A549 (cell line): ENCODE data around the gene SNAI3. TPM values are rescaled to one million over a fixed set of nuclear protein-coding genes. Genes with fewer than 3 reads are reported as not detected.

ENCODE experiments used
- ATAC-seq, 2 experiments: fragments of 200-7000 bp in 1 of 2; fragments of >200 bp in 1 of 2; cut with Nextera tagmentation in 1 of 2; cut with Tn5 transposase in 1 of 2; 3 replicates each; pipeline versions ENCODE4 v1.8.0 to v1.9.1; 2018 to 2020; ENCODE audit warnings: mild to moderate bottlenecking in 1 of 2, moderate library complexity in 1 of 2
- CTCF ChIA-PET: fragments of 300-600 bp; sonication (Branson Sonifier 250); formaldehyde crosslinking; extraction: SDS; loops from one replicate; lab custom pipeline; 2021; ENCODE audit warnings: antibody characterized with exemption, inconsistent platforms; lab: Yijun Ruan, JAX
- POLR2A ChIA-PET: fragments of 350-600 bp; formaldehyde crosslinking; extraction: SDS; loops from one replicate; lab custom pipeline; 2021; ENCODE audit warnings: antibody characterized with exemption, inconsistent platforms; lab: Yijun Ruan, JAX
- DNase-seq, 2 experiments: peaks; one replicate each; pipeline versions ENCODE4 v3.0.0 to v3.0.0-alpha.2; 2011 to 2016; ENCODE audit warnings: low read depth in 1 of 2, low spot score in 1 of 2
- FAIRE-seq: peaks from 2 replicates; lab custom pipeline; 2011; peaks lifted over from hg19 to GRCh38; lab: Jason Lieb, UNC
- H3K27ac ChIP-seq, 2 experiments: fragments of >200 bp; sonication (Bioruptor Twin); formaldehyde crosslinking; 3 replicates each; pipeline ENCODE4 v1.5.1; 2016 to 2017
- H3K4me1 ChIP-seq: fragments of >200 bp; sonication (Bioruptor Twin); formaldehyde crosslinking; 3 replicates; pipeline ENCODE4 v1.6.1; 2016
- H3K4me2 ChIP-seq: fragments of >200 bp; sonication (Bioruptor Twin); formaldehyde crosslinking; 3 replicates; pipeline ENCODE4 v1.6.1; 2016
- H3K4me3 ChIP-seq: fragments of >200 bp; sonication (Bioruptor Twin); formaldehyde crosslinking; 3 replicates; pipeline ENCODE4 v1.5.1; 2016
- H3K9me3 ChIP-seq: fragments of >200 bp; sonication (Bioruptor Twin); formaldehyde crosslinking; 3 replicates; pipeline ENCODE4 v1.6.1; 2016
- BHLHE40 ChIP-seq: IDR thresholded peaks from 2 replicates; pipeline ENCODE4 v1.6.1; 2012; ENCODE audit warnings: low read depth, low read length, inconsistent platforms
- CEBPB ChIP-seq, 2 experiments: fragments of >200 bp in 1 of 2; sonication (Bioruptor Twin) in 1 of 2; formaldehyde crosslinking in 1 of 2; IDR thresholded peaks; 2 replicates each; pipeline ENCODE4 v1.6.1; 2012 to 2016
- CHD4 ChIP-seq: fragments of 200-600 bp; sonication (generic); IDR thresholded peaks from 2 replicates; pipeline ENCODE4 v1.6.1; 2016; ENCODE audit warnings: antibody characterized with exemption, mild to moderate bottlenecking, borderline replicate concordance
- CTCF ChIP-seq: fragments of >200 bp; sonication (Bioruptor Twin); formaldehyde crosslinking; IDR thresholded peaks from 3 replicates; pipeline ENCODE4 v1.5.1; 2016
- EHF ChIP-seq: fragments of 250-450 bp; sonication (Bioruptor Pico); IDR thresholded peaks from 2 replicates; pipeline ENCODE4 v1.5.0; 2020; ENCODE audit warnings: mild to moderate bottlenecking
- FOSL2 ChIP-seq, 2 experiments: fragments of 450-650 bp in 1 of 2; fragments of >200 bp in 1 of 2; sonication (Bioruptor Twin) in 1 of 2; formaldehyde crosslinking; IDR thresholded peaks; 2 replicates each; pipeline versions ENCODE4 v1.5.0 to v1.6.1; 2016 to 2020; ENCODE audit warnings: mild to moderate bottlenecking in 1 of 2, moderate library complexity in 1 of 2
- FOXS1 ChIP-seq: fragments of 250-450 bp; sonication (Bioruptor Pico); IDR thresholded peaks from 2 replicates; pipeline ENCODE4 v1.5.0; 2020; ENCODE audit warnings: mild to moderate bottlenecking, moderate library complexity
- GATA3 ChIP-seq: IDR thresholded peaks from 2 replicates; pipeline ENCODE4 v1.6.1; 2012; ENCODE audit warnings: borderline replicate concordance
- HDAC2 ChIP-seq: fragments of 200-600 bp; sonication (generic); IDR thresholded peaks from 2 replicates; pipeline ENCODE4 v1.6.1; 2016
- HEYL ChIP-seq: fragments of 250-450 bp; sonication (Bioruptor Pico); IDR thresholded peaks from 2 replicates; pipeline ENCODE4 v1.8.0; 2021; ENCODE audit warnings: mild to moderate bottlenecking, moderate library complexity
- HOXA7 ChIP-seq: fragments of 250-450 bp; sonication (Bioruptor Pico); IDR thresholded peaks from 2 replicates; pipeline ENCODE4 v1.5.0; 2020; ENCODE audit warnings: mild to moderate bottlenecking, moderate library complexity
- HOXB5 ChIP-seq: fragments of 250-450 bp; sonication (Bioruptor Pico); IDR thresholded peaks from 2 replicates; pipeline ENCODE4 v1.5.0; 2020; ENCODE audit warnings: mild to moderate bottlenecking, moderate library complexity
- JUN ChIP-seq, 2 experiments: fragments of >200 bp; sonication (Bioruptor Twin); formaldehyde crosslinking; IDR thresholded peaks; 2 replicates in 1 of 2; 3 replicates in 1 of 2; pipeline ENCODE4 v1.6.1; 2016 to 2017
- JUNB ChIP-seq: fragments of >200 bp; sonication (Bioruptor Twin); formaldehyde crosslinking; IDR thresholded peaks from 2 replicates; pipeline ENCODE4 v1.6.1; 2016
- KDM1A ChIP-seq: fragments of 200-600 bp; sonication (generic); IDR thresholded peaks from 2 replicates; pipeline ENCODE4 v1.6.1; 2016; ENCODE audit warnings: low read depth, mild to moderate bottlenecking
- MAFK ChIP-seq: fragments of 450-650 bp; IDR thresholded peaks from 2 replicates; pipeline ENCODE4 v1.6.1; 2014; ENCODE audit not compliant: partially characterized antibody
- MAZ ChIP-seq: fragments of 150-350 bp; IDR thresholded peaks from 2 replicates; pipeline ENCODE4 v1.6.1; 2014; ENCODE audit warnings: antibody characterized with exemption, low read depth, low read length, borderline replicate concordance
- PBX3 ChIP-seq: IDR thresholded peaks from 2 replicates; pipeline ENCODE4 v1.6.1; 2012
- PHF8 ChIP-seq: fragments of 200-600 bp; sonication (generic); IDR thresholded peaks from 2 replicates; pipeline ENCODE4 v1.6.1; 2016; ENCODE audit warnings: low read depth, mild to moderate bottlenecking, antibody characterized with exemption, moderate library complexity, borderline replicate concordance
- POLR2A ChIP-seq: IDR thresholded peaks from 2 replicates; pipeline ENCODE4 v1.6.1; 2012; ENCODE audit warnings: mild to moderate bottlenecking, low read length
- RAD21 ChIP-seq, 2 experiments: fragments of >200 bp in 1 of 2; sonication (Bioruptor Twin) in 1 of 2; formaldehyde crosslinking in 1 of 2; IDR thresholded peaks in 1 of 2; conservative IDR thresholded peaks in 1 of 2; 2 replicates in 1 of 2; 3 replicates in 1 of 2; pipeline ENCODE4 v1.6.1; 2012 to 2018; ENCODE audit warnings: inconsistent platforms in 1 of 2
- RCOR1 ChIP-seq: fragments of 150-350 bp; IDR thresholded peaks from 2 replicates; pipeline ENCODE4 v1.6.1; 2014; ENCODE audit warnings: antibody characterized with exemption, low read length, low read depth
- REST ChIP-seq: fragments of 200-600 bp; sonication (generic); IDR thresholded peaks from 2 replicates; pipeline ENCODE4 v1.6.1; 2016; ENCODE audit warnings: antibody characterized with exemption, mild to moderate bottlenecking, moderate library complexity
- SREBF2 ChIP-seq: fragments of 450-650 bp; IDR thresholded peaks from 2 replicates; pipeline ENCODE4 v1.6.1; 2014; ENCODE audit warnings: mild to moderate bottlenecking, moderate library complexity
- USF2 ChIP-seq: fragments of 450-650 bp; IDR thresholded peaks from 2 replicates; pipeline ENCODE4 v1.6.1; 2014; ENCODE audit warnings: antibody characterized with exemption
- WGBS: methylation state at CpG from one replicate; pipeline ENCODE4 v1.1.6; 2017; ENCODE audit errors: missing lambda C conversion rate; 5-methylcytosine and 5-hydroxymethylcytosine counted together
- polyA plus RNA-seq, 4 experiments: library from polyadenylated mRNA; depleted of rRNA in 3 of 4; stranded (reverse); fragments of >200 nt; fragmentation: RNase III in 1 of 4; extraction: RNeasy Plus Mini Kit Qiagen cat#74134 plus additional on column Dnase treatment in 1 of 4; gene quantifications; 2 replicates in 3 of 4; 3 replicates in 1 of 4; pipeline ENCODE4 v1.2.3, GENCODE V29; 2011 to 2017

Gene SNAI3
- polyA plus RNA-seq, 2 of the 4 experiments (the other 2 are of a cell fraction), result not detected

- H3K4me2 ChIP-seq, result no peak overlapping the region
- WGBS, result 82% methylated on average over 22 of the region's 32 CpGs
- FAIRE-seq (no peak), DNase-seq (no peak), ATAC-seq (no peak)
- CTCF ChIA-PET, result no interaction called here
- H3K4me1 ChIP-seq, result no peaks in the 10 kb centered on the region
- no peak overlapping the region for H3K4me3 ChIP-seq
- POLR2A ChIA-PET, result no interaction called here
- no peak overlapping the region for H3K27ac ChIP-seq
- H3K9me3 ChIP-seq, result no peaks in the 10 kb centered on the region
- no peak for TF ChIP-seq HOXB5 (CRISPR knock-in tag)
- TF ChIP-seq MAZ, result no peak
These were observed 7.9 kb downstream of the SNAI3 start for GRCh38 chr16:88678224-88678979.

- H3K9me3 ChIP-seq, result no peaks in the 10 kb centered on the region
- ATAC-seq, result no peak
- no peak overlapping the region for H3K27ac ChIP-seq
- H3K4me2 ChIP-seq, result no peak overlapping the region
- no peaks in the 10 kb centered on the region for H3K4me1 ChIP-seq
- no peak overlapping the region for H3K4me3 ChIP-seq
- 84% methylated on average over 12 of the region's 13 CpGs for WGBS
- ChIA-PET CTCF (no interaction called here), POLR2A (no interaction called here)
- no peak for FAIRE-seq
- TF ChIP-seq JUNB, result no peak
- TF ChIP-seq JUN (IDR thresholded peaks at IDR 0.05), result no peak
- no peak for TF ChIP-seq FOXS1 (CRISPR knock-in tag)
- no peak for TF ChIP-seq BHLHE40
- no peak for TF ChIP-seq RCOR1
- no peak for TF ChIP-seq POLR2A
- TF ChIP-seq REST, result no peak
- no peak for TF ChIP-seq HOXB5 (CRISPR knock-in tag)
- TF ChIP-seq HEYL, result no peak
- TF ChIP-seq CTCF, result no peak
- TF ChIP-seq HDAC2, result no peak
- no peak for TF ChIP-seq EHF
- TF ChIP-seq PHF8, result no peak
- TF ChIP-seq RAD21 (conservative IDR thresholded peaks at IDR 0.05 in 1 of 2, IDR thresholded peaks at IDR 0.05 in 1 of 2), result no peak
- no peak for TF ChIP-seq FOSL2 (IDR thresholded peaks at IDR 0.05)
- TF ChIP-seq FOSL2 (CRISPR knock-in tag; IDR thresholded peaks at IDR 0.05), result no peak
- no peak for TF ChIP-seq MAFK
- DNase-seq, result no peak
These were observed 8.6 kb downstream of the SNAI3 start for GRCh38 chr16:88677721-88678120.

- ChIA-PET CTCF (no interaction called here), POLR2A (no interaction called here)
- Histone ChIP-seq H3K9me3 (no peaks in the 10 kb centered on the region), H3K27ac (no peak overlapping the region), H3K4me2 (no peak overlapping the region), H3K4me3 (no peak overlapping the region), H3K4me1 (no peaks in the 10 kb centered on the region)
- FAIRE-seq, result no peak
- ATAC-seq, result no peak
- TF ChIP-seq PBX3, result no peak
- no peak for TF ChIP-seq CHD4
- no peak for TF ChIP-seq FOSL2 (IDR thresholded peaks at IDR 0.05)
- TF ChIP-seq FOSL2 (CRISPR knock-in tag; IDR thresholded peaks at IDR 0.05), result no peak
- TF ChIP-seq USF2, result no peak
- no peak for TF ChIP-seq MAZ
- no peak for TF ChIP-seq SREBF2
- TF ChIP-seq CEBPB (IDR thresholded peaks at IDR 0.05), result no peak
- no peak for TF ChIP-seq HEYL
- no peak for TF ChIP-seq GATA3
- TF ChIP-seq HDAC2, result no peak
- no peak for TF ChIP-seq EHF
- TF ChIP-seq HOXA7 (CRISPR knock-in tag), result no peak
- TF ChIP-seq KDM1A, result no peak
- no peak for TF ChIP-seq RCOR1
- 83% methylated on average over 22 of the region's 22 CpGs for WGBS
- DNase-seq, result no peak
These were observed 9.6 kb downstream of the SNAI3 start for GRCh38 chr16:88676502-88677242.
